Activated CD4-positive, alpha-beta T cell treated with anti-CD3 and anti-CD28 coated beads, Interleukin-2, Interleukin-6, amounts not matched to agents 100 ng/mL and 50 ng/mL, durations not matched to agents 16 hours and 8 hours (primary cell): Measurements from ENCODE around the gene GFOD1.
"Not testable (repeated sequence)": the region's sequence is repeated elsewhere in the genome, so short reads cannot be mapped to it uniquely, and the experiment has no call there.

Experiments used
- DNase-seq: peaks from one replicate; pipeline ENCODE4 v3.0.0-alpha.2; 2020

Gene GFOD1

GRCh38 chr6:13511141-13511571 is 23.8 kb upstream of the GFOD1 start:
- not testable (repeated sequence) for DNase-seq

GRCh38 chr6:13510433-13510832 is 23.0 kb upstream of the GFOD1 start:
- DNase-seq: not testable (repeated sequence)

- no peak for DNase-seq
Measured at GRCh38 chr6:13508711-13509705, 21.6 kb upstream of the GFOD1 start.

GRCh38 chr6:13507306-13507860 is 20.0 kb upstream of the GFOD1 start:
- DNase-seq: no peak

- DNase-seq: no peak
Measured at GRCh38 chr6:13505345-13505734, 17.9 kb upstream of the GFOD1 start.

- DNase-seq: no peak
Measured at GRCh38 chr6:13504611-13505344, 17.4 kb upstream of the GFOD1 start.

- DNase-seq: no peak
Measured at GRCh38 chr6:13500915-13501314, 13.5 kb upstream of the GFOD1 start.

- no peak for DNase-seq
Measured at GRCh38 chr6:13500264-13500663, 12.9 kb upstream of the GFOD1 start.

GRCh38 chr6:13496513-13497190 is 9.3 kb upstream of the GFOD1 start:
- DNase-seq: no peak

- DNase-seq: no peak
Measured at GRCh38 chr6:13495818-13496217, 8.4 kb upstream of the GFOD1 start.

- DNase-seq: no peak
Measured at GRCh38 chr6:13495112-13495776, 7.8 kb upstream of the GFOD1 start.

- DNase-seq: no peak
Measured at GRCh38 chr6:13494137-13494536, 6.7 kb upstream of the GFOD1 start.

GRCh38 chr6:13493147-13493546 is 5.7 kb upstream of the GFOD1 start:
- no peak for DNase-seq

GRCh38 chr6:13492357-13492756 is 5.0 kb upstream of the GFOD1 start:
- DNase-seq: no peak

GRCh38 chr6:13491538-13491937 is 4.1 kb upstream of the GFOD1 start:
- no peak for DNase-seq

- DNase-seq: no peak
Measured at GRCh38 chr6:13490402-13490801, 3.0 kb upstream of the GFOD1 start.

- DNase-seq: no peak
Measured at GRCh38 chr6:13488896-13489237, 1.5 kb upstream of the GFOD1 start.

- peak; percentile 27 for DNase-seq
Measured at GRCh38 chr6:13488015-13488895, 855 bp upstream of the GFOD1 start.

- DNase-seq: peak; percentile 72
Measured at GRCh38 chr6:13486679-13487121, 700 bp downstream of the GFOD1 start.

GRCh38 chr6:13485923-13486562 is 1.4 kb downstream of the GFOD1 start:
- peak; percentile 49 for DNase-seq

- no peak for DNase-seq
Measured at GRCh38 chr6:13485303-13485702, 2.1 kb downstream of the GFOD1 start.
